H1 (cell line): Measurements from ENCODE around the gene TMEM185B.

Experiments
- CTCF ChIP-seq, 3 experiments: IDR thresholded peaks; 1 replicate in 2 of 3; 2 replicates in 1 of 3; pipeline versions ENCODE4 v1.5.1 to v1.6.1; 2011; ENCODE audit warnings: low read length in 3 of 3, mild to moderate bottlenecking in 3 of 3, inconsistent platforms in 2 of 3, low read depth in 1 of 3, moderate library complexity in 1 of 3; ENCODE audit not compliant: insufficient read depth in 1 of 3; ENCODE audit errors: control extremely low read depth in 1 of 3
- JUND ChIP-seq: IDR thresholded peaks from 2 replicates; pipeline ENCODE4 v1.6.1; 2011; ENCODE audit warnings: mild to moderate bottlenecking, improper control_type of control experiment, low read length
- NANOG ChIP-seq: IDR thresholded peaks from 2 replicates; pipeline ENCODE4 v1.6.1; 2011; ENCODE audit warnings: low read length, low read depth, mild to moderate bottlenecking, inconsistent platforms; ENCODE audit not compliant: insufficient read depth, poor library complexity, severe bottlenecking

GRCh38 chr2:120255986-120256650 lies 32.9 kb upstream of the TMEM185B start:
- TF ChIP-seq CTCF (IDR thresholded peaks at IDR 0.05; ENCODE audit: control extremely low read depth in 1 of 3, insufficient read depth in 1 of 3, low read depth in 1 of 3, low read length in 3 of 3) (no peak), NANOG (no peak), JUND (no peak)
